BE2C (cell line): ENCODE data around the gene LAMA2.

Source experiments
- DNase-seq: peaks from one replicate; pipeline ENCODE4 v3.0.0-alpha.2; 2020
- H3K27me3 ChIP-seq: fragments of 250-450 bp; sonication (Bioruptor Pico); 2 replicates; pipeline ENCODE4 v1.5.1; 2020; ENCODE audit warnings: mild to moderate bottlenecking
- H3K36me3 ChIP-seq: fragments of 250-450 bp; sonication (Bioruptor Pico); 2 replicates; pipeline ENCODE4 v1.5.1; 2020; ENCODE audit warnings: mild to moderate bottlenecking
- H3K4me1 ChIP-seq: fragments of 250-450 bp; sonication (Bioruptor Pico); 2 replicates; pipeline ENCODE4 v1.5.1; 2020
- H3K4me3 ChIP-seq: 2 replicates; pipeline ENCODE4 v1.5.1; 2011; ENCODE audit warnings: low read depth, low read length
- H3K9me3 ChIP-seq: fragments of 250-450 bp; sonication (Bioruptor Pico); 2 replicates; pipeline ENCODE4 v1.5.1; 2020
- TF ChIP-seq, protein P1 (sequence below): IDR thresholded peaks from 2 replicates; pipeline ENCODE4 v1.5.1; 2012; ENCODE audit warnings: mild to moderate bottlenecking, low read depth, low read length

Gene LAMA2

DNA sequence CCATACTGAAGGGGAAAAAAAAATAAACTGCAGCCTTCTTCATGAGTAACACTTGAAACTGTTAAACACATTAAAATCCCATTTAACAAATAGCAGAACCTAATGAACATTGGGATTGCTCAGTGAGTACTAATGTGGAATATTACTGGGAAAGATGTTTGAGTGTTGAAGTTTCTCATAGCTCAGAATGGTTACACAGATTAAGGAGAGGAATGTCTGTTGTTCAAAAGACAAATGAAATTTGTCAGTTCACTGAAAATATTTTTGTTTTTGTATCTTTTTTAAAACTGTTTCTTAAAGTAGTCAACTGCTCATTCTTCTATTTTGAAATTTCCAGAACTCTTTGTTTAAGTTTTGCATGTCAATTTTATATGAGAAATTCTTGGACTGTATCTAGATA lies 374.3 kb downstream of the LAMA2 start:
- Histone ChIP-seq H3K9me3 (no peaks in the 10 kb centered on the region), H3K4me1 (no peaks in the 10 kb centered on the region), H3K4me3 (no peak overlapping the region), H3K27me3 (peaks cover 6% of the 10 kb centered on the region), H3K36me3 (no peaks in the 10 kb centered on the region)
- no peak for DNase-seq
- TF ChIP-seq, protein P1, sequence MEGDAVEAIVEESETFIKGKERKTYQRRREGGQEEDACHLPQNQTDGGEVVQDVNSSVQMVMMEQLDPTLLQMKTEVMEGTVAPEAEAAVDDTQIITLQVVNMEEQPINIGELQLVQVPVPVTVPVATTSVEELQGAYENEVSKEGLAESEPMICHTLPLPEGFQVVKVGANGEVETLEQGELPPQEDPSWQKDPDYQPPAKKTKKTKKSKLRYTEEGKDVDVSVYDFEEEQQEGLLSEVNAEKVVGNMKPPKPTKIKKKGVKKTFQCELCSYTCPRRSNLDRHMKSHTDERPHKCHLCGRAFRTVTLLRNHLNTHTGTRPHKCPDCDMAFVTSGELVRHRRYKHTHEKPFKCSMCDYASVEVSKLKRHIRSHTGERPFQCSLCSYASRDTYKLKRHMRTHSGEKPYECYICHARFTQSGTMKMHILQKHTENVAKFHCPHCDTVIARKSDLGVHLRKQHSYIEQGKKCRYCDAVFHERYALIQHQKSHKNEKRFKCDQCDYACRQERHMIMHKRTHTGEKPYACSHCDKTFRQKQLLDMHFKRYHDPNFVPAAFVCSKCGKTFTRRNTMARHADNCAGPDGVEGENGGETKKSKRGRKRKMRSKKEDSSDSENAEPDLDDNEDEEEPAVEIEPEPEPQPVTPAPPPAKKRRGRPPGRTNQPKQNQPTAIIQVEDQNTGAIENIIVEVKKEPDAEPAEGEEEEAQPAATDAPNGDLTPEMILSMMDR, result no peak

DNA sequence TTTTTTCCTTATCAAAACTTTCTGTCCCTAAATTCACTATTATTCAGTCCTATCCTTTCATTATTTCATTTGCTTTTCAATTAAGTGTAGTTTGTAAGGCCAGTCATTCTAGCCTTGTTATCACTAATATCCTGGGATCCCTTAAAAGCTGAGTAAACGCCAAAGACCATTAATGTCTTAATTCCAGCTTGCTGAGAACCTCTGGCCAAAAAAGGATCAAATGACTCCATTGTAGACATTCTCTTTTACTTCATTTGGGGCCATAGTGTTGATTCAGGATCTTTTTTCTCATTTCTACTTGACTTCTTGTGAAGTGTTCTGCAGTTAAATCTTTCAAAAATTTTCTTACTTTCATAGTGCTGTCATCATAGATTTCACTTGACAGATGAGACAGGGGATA lies 379.7 kb downstream of the LAMA2 start:
- Histone ChIP-seq H3K9me3 (no peaks in the 10 kb centered on the region), H3K36me3 (no peaks in the 10 kb centered on the region), H3K27me3 (no peaks in the 10 kb centered on the region), H3K4me1 (no peaks in the 10 kb centered on the region), H3K4me3 (no peak overlapping the region)
- TF ChIP-seq, protein P1, result no peak
- DNase-seq, result no peak

DNA sequence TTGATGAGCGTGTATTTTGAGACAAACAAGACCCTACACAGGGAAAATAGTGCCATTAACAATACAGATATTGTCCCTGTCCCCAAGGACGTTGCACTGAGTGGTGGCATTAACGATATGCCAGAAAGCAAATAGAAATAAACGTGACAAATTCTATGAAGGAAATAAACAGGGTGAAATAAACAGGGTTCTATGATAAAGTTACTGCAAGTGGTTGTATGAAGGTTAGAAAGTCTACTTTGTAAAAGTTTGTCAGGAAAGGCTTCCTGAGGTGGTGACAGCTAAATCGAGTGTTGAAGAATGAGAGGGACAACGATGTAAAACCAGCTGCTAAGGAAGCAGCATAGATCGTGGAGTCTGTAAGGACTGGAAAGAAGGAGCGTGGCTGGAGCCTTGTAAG lies 380.2 kb downstream of the LAMA2 start:
- TF ChIP-seq, protein P1, result no peak
- no peaks in the 10 kb centered on the region for H3K4me1 ChIP-seq
- H3K9me3 ChIP-seq, result no peaks in the 10 kb centered on the region
- no peak for DNase-seq
- H3K4me3 ChIP-seq, result no peak overlapping the region
- H3K36me3 ChIP-seq, result no peaks in the 10 kb centered on the region
- no peaks in the 10 kb centered on the region for H3K27me3 ChIP-seq

DNA sequence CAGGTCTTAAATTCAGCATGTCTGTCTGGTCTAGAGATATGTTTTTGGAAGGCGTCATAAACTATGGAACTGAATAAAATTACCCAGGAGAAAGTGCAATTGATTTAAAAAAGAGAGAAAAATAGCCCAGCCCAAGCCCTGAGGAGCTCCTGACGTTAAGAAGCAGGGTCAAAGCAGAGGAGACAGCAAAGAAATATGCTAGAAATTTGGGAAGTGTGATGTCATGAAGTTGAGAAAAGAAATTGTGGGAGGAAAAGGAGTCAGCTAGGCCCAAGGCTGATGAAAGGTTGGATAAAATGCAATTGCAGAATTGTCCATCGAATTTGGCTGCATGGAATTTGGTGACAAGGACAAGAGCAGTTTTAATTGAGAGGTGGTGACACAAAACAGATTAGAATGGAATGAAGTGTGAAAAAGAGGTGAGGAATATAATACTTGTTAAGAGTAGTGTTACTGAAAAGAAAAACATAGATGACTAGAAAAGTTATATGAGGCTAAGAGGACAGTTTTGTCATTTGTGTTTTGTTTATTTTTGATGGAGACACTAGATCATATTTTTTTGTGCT lies 381.6 kb downstream of the LAMA2 start:
- Histone ChIP-seq H3K36me3 (no peaks in the 10 kb centered on the region), H3K27me3 (no peaks in the 10 kb centered on the region), H3K9me3 (no peaks in the 10 kb centered on the region), H3K4me1 (no peaks in the 10 kb centered on the region), H3K4me3 (no peak overlapping the region)
- no peak for DNase-seq
- TF ChIP-seq, protein P1, result no peak

DNA sequence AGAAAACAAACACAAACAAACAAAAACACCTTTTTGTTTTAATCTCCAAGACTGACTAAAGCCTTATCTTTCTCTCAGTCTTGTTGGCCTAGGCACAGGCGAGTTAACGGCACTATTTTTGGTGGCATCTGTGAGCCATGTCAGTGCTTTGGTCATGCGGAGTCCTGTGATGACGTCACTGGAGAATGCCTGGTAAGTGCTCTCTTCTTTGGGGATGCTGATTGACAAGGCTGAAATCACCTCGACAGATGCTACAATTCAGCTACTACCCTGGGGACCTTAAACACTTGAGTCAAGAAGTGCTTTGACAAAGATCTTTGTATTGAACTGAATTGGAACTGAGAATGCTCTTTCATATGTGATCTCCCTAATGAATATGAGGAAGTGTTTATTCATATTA lies 384.1 kb downstream of the LAMA2 start:
- Histone ChIP-seq H3K27me3 (no peaks in the 10 kb centered on the region), H3K9me3 (no peaks in the 10 kb centered on the region), H3K36me3 (no peaks in the 10 kb centered on the region), H3K4me3 (no peak overlapping the region), H3K4me1 (no peaks in the 10 kb centered on the region)
- no peak for DNase-seq
- TF ChIP-seq, protein P1, result no peak

DNA sequence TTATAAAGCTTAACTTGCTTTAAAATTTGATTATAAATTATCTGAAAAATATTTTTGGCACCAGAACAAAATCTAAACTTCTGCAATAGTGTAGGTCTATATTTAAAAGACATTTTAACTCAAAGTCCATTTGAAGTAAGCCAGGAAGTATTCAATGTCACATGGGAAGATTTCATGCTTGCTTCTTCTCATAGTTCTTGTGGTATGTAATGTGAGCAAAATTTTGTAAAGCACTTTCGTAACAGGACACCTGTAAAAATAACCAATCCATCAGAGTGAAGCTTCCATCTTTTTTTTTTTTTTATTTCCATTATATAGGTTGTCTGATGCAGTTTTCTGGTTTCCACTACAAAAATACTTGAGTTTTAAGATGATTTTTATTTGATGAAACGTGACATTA lies 386.1 kb downstream of the LAMA2 start:
- Histone ChIP-seq H3K4me1 (no peaks in the 10 kb centered on the region), H3K4me3 (no peak overlapping the region), H3K27me3 (no peaks in the 10 kb centered on the region), H3K36me3 (no peaks in the 10 kb centered on the region), H3K9me3 (no peaks in the 10 kb centered on the region)
- TF ChIP-seq, protein P1, result no peak
- no peak for DNase-seq
